Fibroblast of mammary gland (primary cell): ENCODE results near the gene HSD17B8.

Experiments
- DNase-seq: peaks from one replicate; pipeline ENCODE4 v3.0.0-alpha.2; 2010; ENCODE audit warnings: low read depth
- H3K4me3 ChIP-seq: 2 replicates; pipeline ENCODE4 v1.5.1; 2011; ENCODE audit warnings: low read depth, mild to moderate bottlenecking, low read length, moderate library complexity; ENCODE audit not compliant: control insufficient read depth
- TF ChIP-seq, protein P1 (sequence below): conservative IDR thresholded peaks from 2 replicates; pipeline ENCODE4 v1.5.1; 2011; ENCODE audit warnings: low read depth, low read length, inconsistent platforms; ENCODE audit not compliant: control insufficient read depth, insufficient read depth

The HSD17B8 gene

GRCh38 chr6:33185190-33185589, 19.3 kb upstream of the HSD17B8 start:
- DNase-seq: no peak
- TF ChIP-seq, protein P1, sequence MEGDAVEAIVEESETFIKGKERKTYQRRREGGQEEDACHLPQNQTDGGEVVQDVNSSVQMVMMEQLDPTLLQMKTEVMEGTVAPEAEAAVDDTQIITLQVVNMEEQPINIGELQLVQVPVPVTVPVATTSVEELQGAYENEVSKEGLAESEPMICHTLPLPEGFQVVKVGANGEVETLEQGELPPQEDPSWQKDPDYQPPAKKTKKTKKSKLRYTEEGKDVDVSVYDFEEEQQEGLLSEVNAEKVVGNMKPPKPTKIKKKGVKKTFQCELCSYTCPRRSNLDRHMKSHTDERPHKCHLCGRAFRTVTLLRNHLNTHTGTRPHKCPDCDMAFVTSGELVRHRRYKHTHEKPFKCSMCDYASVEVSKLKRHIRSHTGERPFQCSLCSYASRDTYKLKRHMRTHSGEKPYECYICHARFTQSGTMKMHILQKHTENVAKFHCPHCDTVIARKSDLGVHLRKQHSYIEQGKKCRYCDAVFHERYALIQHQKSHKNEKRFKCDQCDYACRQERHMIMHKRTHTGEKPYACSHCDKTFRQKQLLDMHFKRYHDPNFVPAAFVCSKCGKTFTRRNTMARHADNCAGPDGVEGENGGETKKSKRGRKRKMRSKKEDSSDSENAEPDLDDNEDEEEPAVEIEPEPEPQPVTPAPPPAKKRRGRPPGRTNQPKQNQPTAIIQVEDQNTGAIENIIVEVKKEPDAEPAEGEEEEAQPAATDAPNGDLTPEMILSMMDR: no peak
- H3K4me3 ChIP-seq: no peak overlapping the region

DNA sequence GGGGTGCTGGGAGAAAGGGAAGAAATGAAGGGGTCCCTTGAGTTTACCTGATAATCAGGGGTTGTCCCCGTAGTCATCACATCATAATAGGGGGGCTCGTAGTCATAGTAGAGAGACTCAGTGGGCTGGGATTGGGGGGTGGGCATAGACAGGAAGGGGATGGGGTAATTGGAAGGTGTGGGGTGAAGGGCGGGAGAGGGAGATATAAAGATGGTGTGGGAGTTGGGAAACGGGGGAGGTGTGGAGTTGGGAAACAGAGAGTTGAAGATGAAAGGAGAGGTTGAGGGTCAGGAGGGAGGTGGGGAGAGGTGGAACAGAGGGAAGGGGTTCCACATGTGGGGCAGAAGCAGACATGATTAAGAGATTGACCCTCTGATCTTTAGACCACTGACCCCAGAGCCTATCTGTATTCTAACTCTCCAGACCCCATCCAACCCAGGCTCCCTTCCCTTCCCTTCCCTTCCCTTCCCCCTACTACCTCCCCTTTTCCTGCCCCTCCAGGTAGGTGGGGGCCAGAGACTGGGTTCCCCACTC, 18.7 kb upstream of the HSD17B8 start:
- H3K4me3 ChIP-seq: no peak overlapping the region
- DNase-seq: no peak
- TF ChIP-seq, protein P1: no peak

DNA sequence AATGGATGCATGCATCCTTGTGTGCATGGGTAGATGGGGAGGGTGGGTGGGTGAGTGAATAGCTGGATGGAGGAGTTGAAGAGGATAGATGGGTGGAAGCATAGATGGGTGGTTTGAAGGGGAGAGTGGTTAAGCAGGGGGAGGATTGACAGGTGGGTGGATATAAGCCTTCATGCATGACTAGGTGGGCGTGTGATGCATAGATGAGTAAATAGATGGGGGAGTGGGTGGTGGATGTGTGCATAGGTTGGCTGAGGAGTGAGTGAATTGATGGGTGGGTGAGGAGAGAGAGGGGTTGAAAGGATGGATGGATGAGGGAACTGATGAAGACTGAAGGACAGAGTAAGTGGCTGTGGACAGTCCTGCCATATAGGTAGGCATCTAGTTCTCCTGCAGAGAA, 16.6 kb upstream of the HSD17B8 start:
- TF ChIP-seq, protein P1: no peak
- no peak for DNase-seq
- no peak overlapping the region for H3K4me3 ChIP-seq

GRCh38 chr6:33189164-33189563, 15.3 kb upstream of the HSD17B8 start:
- TF ChIP-seq, protein P1: no peak
- no peak for DNase-seq
- H3K4me3 ChIP-seq: no peak overlapping the region

DNA sequence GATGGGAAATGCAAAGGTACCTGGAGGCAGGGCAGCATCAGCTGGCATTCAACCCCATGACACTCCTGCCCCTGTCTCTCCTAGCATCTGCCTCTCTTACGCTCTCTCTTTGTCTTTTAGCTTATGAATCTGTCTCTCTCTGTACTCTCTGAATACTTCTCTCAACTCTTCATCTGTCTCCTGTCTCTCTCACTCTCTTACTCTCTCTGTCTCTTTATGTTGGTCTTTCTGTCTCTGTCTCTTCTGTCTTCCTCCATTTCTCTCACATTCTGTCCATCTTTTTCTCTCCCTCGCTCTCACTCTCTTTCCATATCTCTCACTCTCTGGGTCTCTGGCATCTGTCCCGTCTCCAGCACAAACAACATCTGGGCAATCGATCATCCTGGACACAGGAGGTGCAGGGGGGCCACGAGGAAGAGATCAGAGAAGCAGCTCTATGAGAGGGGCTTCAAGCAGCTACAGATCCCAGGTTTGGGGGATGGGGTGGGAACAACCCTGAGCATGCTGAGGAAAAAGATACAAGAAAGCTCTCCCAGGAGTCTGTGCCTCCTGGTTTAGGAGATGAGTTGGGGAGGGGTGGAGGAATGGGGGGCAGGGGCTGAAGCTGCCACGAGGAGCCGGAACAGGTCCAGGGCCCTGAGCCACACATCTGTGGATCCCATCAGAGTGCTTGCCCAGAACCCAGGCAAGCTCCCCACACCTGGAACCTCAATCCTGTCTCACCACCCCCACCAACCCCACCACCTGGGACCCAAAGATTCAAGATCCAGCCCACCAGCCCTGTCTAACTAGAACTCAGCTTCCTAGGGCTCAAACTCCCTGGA, 14.6 kb upstream of the HSD17B8 start:
- DNase-seq: no peak
- H3K4me3 ChIP-seq: no peak overlapping the region
- TF ChIP-seq, protein P1: no peak

GRCh38 chr6:33190504-33191107, 13.8 kb upstream of the HSD17B8 start:
- TF ChIP-seq, protein P1: no peak

More at GRCh38 chr6:33190504-33191107, 13.8 kb upstream of the HSD17B8 start:
- no peak for DNase-seq
- no peak overlapping the region for H3K4me3 ChIP-seq
